Gastroesophageal sphincter (tissue), 3 donors: ENCODE measurements around the gene VOPP1.

Experiments
- CTCF ChIP-seq, 4 experiments: fragments of 200-600 bp in 2 of 4; fragments of 450-650 bp in 2 of 4; sonication (generic) in 1 of 4; IDR thresholded peaks; one replicate each; pipeline ENCODE4 v1.5.1; 2017 to 2019; ENCODE audit warnings: antibody characterized with exemption in 4 of 4, mild to moderate bottlenecking in 2 of 4, moderate library complexity in 2 of 4
- EP300 ChIP-seq: sonication (generic); formaldehyde crosslinking; IDR thresholded peaks from one replicate; pipeline ENCODE4 v1.6.1; 2017; ENCODE audit warnings: antibody characterized with exemption, mild to moderate bottlenecking
- POLR2A ChIP-seq, 2 donors: fragments of 450-650 bp; IDR thresholded peaks; one replicate each; pipeline ENCODE4 v1.6.1; 2017; ENCODE audit warnings: antibody characterized with exemption in 2 of 2, mild to moderate bottlenecking in 2 of 2, moderate library complexity in 1 of 2
- POLR2AphosphoS5 ChIP-seq: sonication (generic); formaldehyde crosslinking; IDR thresholded peaks from one replicate; pipeline ENCODE4 v1.6.1; 2017; ENCODE audit warnings: antibody characterized with exemption

DNA sequence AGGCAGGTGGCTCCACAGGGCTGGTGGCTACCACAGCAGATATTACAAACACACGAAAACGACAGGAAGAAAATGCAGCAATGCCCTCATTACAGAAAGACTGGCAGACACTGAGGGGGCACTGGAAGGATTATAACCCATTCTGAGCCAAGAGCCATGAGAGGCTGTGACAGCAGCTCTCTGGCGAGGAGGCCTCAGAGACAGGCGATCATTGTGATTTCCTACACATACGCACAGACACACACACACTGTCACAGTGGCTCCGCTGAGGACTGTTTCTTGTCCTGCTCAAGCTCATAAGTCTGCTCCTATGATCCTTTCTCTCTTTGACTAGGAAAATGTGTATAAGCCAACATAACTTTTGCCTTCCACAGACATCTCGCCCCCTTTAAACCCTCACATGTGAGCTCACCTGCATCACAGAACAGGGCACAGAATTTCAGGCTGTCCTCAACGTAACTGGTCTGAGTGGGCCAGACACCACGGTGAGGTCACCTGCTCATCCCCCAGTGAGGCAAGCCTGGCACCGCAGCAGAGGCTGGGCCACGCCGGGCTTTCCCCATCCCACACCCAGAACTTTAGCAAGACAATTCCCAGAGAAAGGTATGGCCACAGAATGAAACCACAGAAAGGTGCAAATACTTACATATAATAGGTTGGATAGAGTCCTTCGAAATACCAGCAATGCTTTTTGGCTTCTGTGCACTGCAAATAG, 51.7 kb downstream of the VOPP1 start:
- TF ChIP-seq POLR2A (IDR thresholded peaks at IDR 0.05) (no peak), CTCF (IDR thresholded peaks at IDR 0.05) (no peak), EP300 (no peak), POLR2AphosphoS5 (no peak)
